HepG2 (cell line): Measurements from ENCODE around the gene BCL7A. TPM values are rescaled to one million over a fixed set of nuclear protein-coding genes. Genes with fewer than 3 reads are reported as not detected.
A peak's percentile ranks its signal among the peaks of the same experiment; 100 is the strongest.

Experiments
- ATAC-seq: fragments of 200-7000 bp; cut with Tn5 transposase; 3 replicates; pipeline ENCODE4 v1.9.1; 2020; ENCODE audit warnings: mild to moderate bottlenecking, moderate library complexity
- BruUV-seq: library from RNA; stranded (reverse); fragments of 400-500 nt; replicated peaks from 2 replicates; lab custom pipeline; 2021; lab: Mats Ljungman, UMichigan
- CTCF ChIA-PET: fragments of 300-600 bp; formaldehyde crosslinking; extraction: SDS; loops from one replicate; lab custom pipeline; 2021; ENCODE audit warnings: low total read pairs, inconsistent platforms, low intra/inter-chr PET ratio; lab: Yijun Ruan, JAX
- POLR2A ChIA-PET: fragments of 350-600 bp; sonication (Branson Sonifier 250); formaldehyde crosslinking; loops from one replicate; lab custom pipeline; 2020; ENCODE audit warnings: antibody characterized with exemption, inconsistent platforms; lab: Yijun Ruan, JAX
- DNase-seq: peaks from one replicate; pipeline ENCODE4 v3.0.0-alpha.2; 2015; ENCODE audit warnings: low spot score
- FAIRE-seq: peaks from 3 replicates; lab custom pipeline; 2011; peaks lifted over from hg19 to GRCh38; lab: Jason Lieb, UNC
- H2AFZ ChIP-seq: one replicate; pipeline ENCODE4 v1.6.1; 2011; ENCODE audit warnings: low read length, inconsistent platforms
- H3K27ac ChIP-seq: fragments of 300-600 bp; 3 replicates; pipeline ENCODE4 v1.8.0; 2011; ENCODE audit warnings: mixed run types, mild to moderate bottlenecking, mixed read lengths, low read length, inconsistent platforms; ENCODE audit not compliant: insufficient read depth; ENCODE audit errors: extremely low read length
- H3K27me3 ChIP-seq, 2 experiments: fragments of 200-600 bp in 1 of 2; 2 replicates in 1 of 2; 3 replicates in 1 of 2; pipeline versions ENCODE4 v1.6.0 to v1.8.0; 2011; ENCODE audit warnings: low read length in 2 of 2, mild to moderate bottlenecking in 2 of 2, moderate library complexity in 2 of 2, inconsistent platforms in 1 of 2; ENCODE audit not compliant: insufficient read depth in 2 of 2, control insufficient read depth in 1 of 2
- H3K36me3 ChIP-seq, 2 experiments: fragments of 200-600 bp in 1 of 2; replicated peaks in 1 of 2; 2 replicates in 1 of 2; 3 replicates in 1 of 2; pipeline versions ENCODE4 v1.5.1 to v1.8.0; 2011; ENCODE audit warnings: low read length in 2 of 2, inconsistent platforms in 1 of 2; ENCODE audit not compliant: insufficient read depth in 2 of 2, control insufficient read depth in 1 of 2
- H3K4me1 ChIP-seq: 2 replicates; pipeline ENCODE4 v1.5.1; 2012; ENCODE audit warnings: low read length, inconsistent platforms; ENCODE audit not compliant: insufficient read depth
- H3K4me2 ChIP-seq: 2 replicates; pipeline ENCODE4 v1.6.0; 2011; ENCODE audit warnings: low read depth, low read length, inconsistent platforms
- H3K4me3 ChIP-seq, 3 experiments: fragments of 200-600 bp in 1 of 3; sonication (generic), shearing (Covaris generic) in 1 of 3; replicated peaks in 1 of 3; 2 replicates each; pipeline ENCODE4 v1.5.1; 2011 to 2016; ENCODE audit warnings: low read length in 3 of 3, inconsistent platforms in 2 of 3, low read depth in 2 of 3, mild to moderate bottlenecking in 2 of 3, control low read depth in 1 of 3, mixed read lengths in 1 of 3; ENCODE audit not compliant: insufficient read depth in 1 of 3
- H3K79me2 ChIP-seq: one replicate; pipeline ENCODE4 v1.6.1; 2011; ENCODE audit warnings: low read length, inconsistent platforms; ENCODE audit not compliant: insufficient read depth
- H3K9ac ChIP-seq: 2 replicates; pipeline ENCODE4 v1.6.0; 2011; ENCODE audit warnings: mild to moderate bottlenecking, low read depth, low read length, inconsistent platforms; ENCODE audit not compliant: insufficient read depth
- H3K9me3 ChIP-seq: 2 replicates; pipeline ENCODE4 v1.5.1; 2012; ENCODE audit warnings: mild to moderate bottlenecking, low read length
- H4K20me1 ChIP-seq: 2 replicates; pipeline ENCODE4 v1.6.0; 2011; ENCODE audit warnings: inconsistent platforms, mild to moderate bottlenecking, low read length, moderate library complexity; ENCODE audit not compliant: insufficient read depth
- ISX ChIP-seq: sonication (generic); formaldehyde crosslinking; conservative IDR thresholded peaks from 2 replicates; pipeline ENCODE4 v1.5.0; 2020; ENCODE audit warnings: missing genetic modification reagents
- KDM3A ChIP-seq: IDR thresholded peaks from 2 replicates; pipeline ENCODE4 v1.6.1; 2018; ENCODE audit warnings: low read depth, missing compliant biosample characterization
- TFDP2 ChIP-seq: sonication (generic); formaldehyde crosslinking; IDR thresholded peaks from 2 replicates; pipeline ENCODE4 v1.4.0; 2020; ENCODE audit warnings: missing genetic modification reagents
- ZNF263 ChIP-seq: sonication (generic); formaldehyde crosslinking; IDR thresholded peaks from 2 replicates; pipeline ENCODE4 v1.4.0; 2020; ENCODE audit warnings: missing genetic modification reagents
- ZNF367 ChIP-seq: sonication (generic); formaldehyde crosslinking; IDR thresholded peaks from 2 replicates; pipeline ENCODE4 v1.4.0; 2020; ENCODE audit warnings: missing genetic modification reagents, borderline replicate concordance
- ZNF644 ChIP-seq: IDR thresholded peaks from 2 replicates; pipeline ENCODE4 v1.6.1; 2016; ENCODE audit warnings: low read depth
- WGBS: methylation state at CpG from one replicate; pipeline ENCODE4 v1.1.6; 2017; ENCODE audit warnings: low lambda C conversion rate; 5-methylcytosine and 5-hydroxymethylcytosine counted together
- in situ Hi-C: cut with HindIII; loops from 2 replicates; pipeline ENCODE4 v1.10.0; 2017; ENCODE audit warnings: low pct_unique_long_range_greater_than_20kb; ENCODE audit not compliant: extremely low pct_ligation_motif_present
- intact Hi-C: fragments of 100-400 bp; cut with micrococcal nuclease; formaldehyde crosslinking; loops from one replicate; pipeline ENCODE4 v1.10.0; 2022; ENCODE audit not compliant: unreplicated experiment
- polyA plus RNA-seq, 8 experiments: library from polyadenylated mRNA; depleted of rRNA in 3 of 8; stranded (reverse) in 7 of 8; unstranded in 1 of 8; fragments of >200 nt; fragmentation: Illumina TruSeq in 4 of 8; extraction: Trizol in 4 of 8; gene quantifications; 2 replicates each; pipeline versions ENCODE4 v1.2.1 to v1.2.3, GENCODE V29; 2011 to 2016; ENCODE audit warnings: low read depth in 4 of 8, missing spikeins in 1 of 8, mixed read lengths in 1 of 8; ENCODE audit not compliant: insufficient read depth in 1 of 8
- total RNA-seq, 5 experiments: library from RNA; depleted of rRNA; stranded (reverse); fragments of >200 nt; fragmentation: Illumina TruSeq; extraction: Trizol; gene quantifications; 2 replicates each; pipeline ENCODE4 v1.2.3, GENCODE V29; 2016; ENCODE audit warnings: low read depth in 1 of 5
- TF ChIP-seq, protein P1 (sequence below): sonication (generic); formaldehyde crosslinking; IDR thresholded peaks from 2 replicates; pipeline ENCODE4 v1.8.1; 2023; ENCODE audit warnings: mild to moderate bottlenecking, inconsistent platforms, moderate library complexity, missing genetic modification reagents, borderline replicate concordance

BCL7A gene
- total and polyA plus RNA-seq, 2 of the 13 experiments (the other 11 are each of a cell fraction or from before 2014, with no cell fraction given): 4.1 to 6.2 TPM

DNA sequence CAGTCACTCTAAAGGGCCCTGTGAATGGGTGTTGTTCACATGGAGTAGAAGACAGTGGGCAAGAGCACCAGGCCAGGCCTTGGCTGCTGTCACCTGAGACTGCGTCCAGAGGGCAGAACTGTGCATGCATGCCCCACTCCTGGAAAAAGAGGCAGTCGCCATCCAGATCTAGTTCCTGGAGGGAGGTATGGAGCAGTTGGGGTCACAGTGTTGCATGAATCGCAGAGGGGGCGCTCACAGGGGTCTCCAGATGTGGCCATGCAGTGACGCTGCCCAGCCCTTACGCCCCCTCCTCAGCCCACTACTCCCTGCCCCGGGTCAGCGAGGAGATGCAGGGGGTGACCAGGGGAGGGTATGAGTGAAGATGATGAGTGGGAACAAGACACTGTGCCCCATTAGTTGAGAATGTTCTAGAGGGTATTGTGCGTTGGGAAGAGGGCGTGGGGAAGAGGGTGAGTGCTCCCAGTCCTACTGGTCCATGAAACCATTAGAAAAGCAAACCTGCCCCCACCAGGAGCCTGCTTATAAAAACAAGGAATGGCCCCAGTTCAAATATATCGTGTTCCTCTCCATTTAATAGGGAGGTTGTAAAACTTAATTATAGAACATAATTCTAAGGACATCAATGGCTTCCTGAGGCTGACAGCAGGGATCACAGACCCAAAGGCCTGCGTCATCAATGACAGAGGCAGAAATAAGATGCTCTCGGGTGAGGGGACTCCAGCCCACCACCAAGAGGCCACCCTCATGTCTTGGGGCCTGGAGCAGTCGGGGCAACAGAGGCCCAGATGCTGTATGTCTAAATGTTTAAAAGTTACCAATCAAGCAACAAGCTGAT lies 32.2 kb upstream of the BCL7A start:
- H2AFZ ChIP-seq: no peak overlapping the region
- WGBS: 67% methylated on average over 12 of the region's 14 CpGs
- H3K4me1 ChIP-seq: peaks cover 36% of the 10 kb centered on the region
- intact Hi-C loops: no loop called here
- FAIRE-seq (no peak), ATAC-seq (peak; percentile 40; the same call in 2 of the 3 replicates), DNase-seq (no peak)
- no peaks in the 10 kb centered on the region for H3K9me3 ChIP-seq
- H3K4me3 ChIP-seq: no peak overlapping the region
- H3K36me3 ChIP-seq: no peaks in the 10 kb centered on the region
- in situ Hi-C loops: no loop called here
- BruUV-seq: no TSS peak
- H3K79me2 ChIP-seq: no peaks in the 10 kb centered on the region
- no peak overlapping the region for H3K9ac ChIP-seq
- peaks cover 0 to 4% of the 10 kb centered on the region in 2 experiments; a peak in 1 of 5 replicates for H3K27me3 ChIP-seq
- TF ChIP-seq TFDP2 (CRISPR knock-in tag): no peak
- no peak for TF ChIP-seq ISX (CRISPR knock-in tag)
- no peak for TF ChIP-seq ZNF644 (CRISPR knock-in tag)
- TF ChIP-seq KDM3A (CRISPR knock-in tag): no peak
- TF ChIP-seq, protein P1, sequence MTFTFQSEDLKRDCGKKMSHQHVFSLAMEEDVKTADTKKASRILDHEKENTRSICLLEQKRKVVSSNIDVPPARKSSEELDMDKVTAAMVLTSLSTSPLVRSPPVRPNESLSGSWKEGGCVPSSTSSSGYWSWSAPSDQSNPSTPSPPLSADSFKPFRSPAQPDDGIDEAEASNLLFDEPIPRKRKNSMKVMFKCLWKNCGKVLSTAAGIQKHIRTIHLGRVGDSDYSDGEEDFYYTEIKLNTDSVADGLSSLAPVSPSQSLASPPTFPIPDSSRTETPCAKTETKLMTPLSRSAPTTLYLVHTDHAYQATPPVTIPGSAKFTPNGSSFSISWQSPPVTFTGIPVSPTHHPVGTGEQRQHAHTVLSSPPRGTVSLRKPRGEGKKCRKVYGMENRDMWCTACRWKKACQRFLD: no peak
- TF ChIP-seq ZNF263 (CRISPR knock-in tag): peak; percentile 83
- TF ChIP-seq ZNF367 (CRISPR knock-in tag): no peak
- H3K27ac ChIP-seq: no peak overlapping the region
- POLR2A ChIA-PET: no interaction called here
- no peaks in the 10 kb centered on the region for H4K20me1 ChIP-seq
- no peak overlapping the region for H3K4me2 ChIP-seq
- CTCF ChIA-PET: no interaction called here
